HCT116 (cell line): ENCODE measurements around the gene NRP1. TPM values are rescaled to one million over a fixed set of nuclear protein-coding genes. Genes with fewer than 3 reads are reported as not detected.

Source experiments
- ATAC-seq: fragments of 200-7000 bp; cut with Tn5 transposase; 2 replicates; pipeline ENCODE4 v1.9.1; 2020; ENCODE audit warnings: mild to moderate bottlenecking, moderate library complexity
- BruUV-seq: library from RNA; stranded (reverse); fragments of 400-500 nt; replicated peaks from 2 replicates; lab custom pipeline; 2021; lab: Mats Ljungman, UMichigan
- CTCF ChIA-PET: fragments of 300-600 bp; sonication (Branson Sonifier 250); formaldehyde crosslinking; loops from one replicate; lab custom pipeline; 2021; ENCODE audit warnings: antibody characterized with exemption; lab: Charles Lee
- POLR2A ChIA-PET: fragments of 300-600, 350-600 bp; sonication (Branson Sonifier 250); formaldehyde crosslinking; loops from one replicate; lab custom pipeline; 2021; ENCODE audit warnings: antibody characterized with exemption; lab: Charles Lee
- RAD21 ChIA-PET, 2 experiments: fragments of 300-600 bp; sonication (Branson Sonifier 250); formaldehyde crosslinking; loops; one replicate each; lab custom pipeline; 2023; ENCODE audit warnings: low total read pairs in 2 of 2; ENCODE audit not compliant: uncharacterized antibody in 2 of 2, unreplicated experiment in 2 of 2, low non-redundant PET in 1 of 2; lab: Charles Lee
- DNase-seq: peaks from one replicate; pipeline ENCODE4 v3.0.0-alpha.2; 2010; ENCODE audit warnings: low read depth, low spot score
- H2AFZ ChIP-seq: fragments of 200-600 bp; shearing (Covaris generic), sonication (generic); 2 replicates; pipeline ENCODE4 v1.6.1; 2017; ENCODE audit warnings: low read depth, mixed run types, mixed read lengths, antibody characterized with exemption, low read length; ENCODE audit not compliant: poor library complexity, severe bottlenecking
- H3K27ac ChIP-seq: 2 replicates; pipeline ENCODE4 v1.5.1; 2012; ENCODE audit warnings: low read depth, low read length
- H3K27me3 ChIP-seq: fragments of 200-600 bp; sonication (generic); 2 replicates; pipeline ENCODE4 v1.6.1; 2016; ENCODE audit warnings: mixed run types, low read length, mixed read lengths; ENCODE audit not compliant: insufficient read depth
- H3K36me3 ChIP-seq, 2 experiments: fragments of 200-500 bp in 1 of 2; fragments of 200-600 bp in 1 of 2; sonication (Bioruptor generic) in 1 of 2; sonication (generic) in 1 of 2; 2 replicates each; pipeline versions ENCODE4 v1.5.1 to v1.6.1; 2014 to 2016; ENCODE audit warnings: low read length in 2 of 2, inconsistent platforms in 1 of 2, mixed read lengths in 1 of 2, mixed run types in 1 of 2; ENCODE audit not compliant: insufficient read depth in 2 of 2, control insufficient read depth in 1 of 2
- H3K4me1 ChIP-seq, 2 experiments: fragments of 200-600 bp in 1 of 2; sonication (generic) in 1 of 2; 2 replicates each; pipeline versions ENCODE4 v1.5.1 to v1.6.1; 2012 to 2017; ENCODE audit warnings: low read length in 2 of 2, inconsistent platforms in 1 of 2, mild to moderate bottlenecking in 1 of 2, mixed read lengths in 1 of 2, mixed run types in 1 of 2, moderate library complexity in 1 of 2; ENCODE audit not compliant: insufficient read depth in 2 of 2, control insufficient read depth in 1 of 2
- H3K4me2 ChIP-seq: fragments of 200-600 bp; sonication (generic); 2 replicates; pipeline ENCODE4 v1.6.1; 2017; ENCODE audit warnings: mixed run types, low read length, mixed read lengths
- H3K4me3 ChIP-seq, 2 experiments: fragments of 200-600 bp in 1 of 2; sonication (generic) in 1 of 2; replicated peaks in 1 of 2; 2 replicates each; pipeline ENCODE4 v1.5.1; 2011 to 2016; ENCODE audit warnings: low read length in 2 of 2, control low read depth in 1 of 2, low read depth in 1 of 2, mild to moderate bottlenecking in 1 of 2, mixed read lengths in 1 of 2, mixed run types in 1 of 2
- H3K79me2 ChIP-seq: fragments of 200-600 bp; sonication (generic); 2 replicates; pipeline ENCODE4 v1.6.1; 2017; ENCODE audit warnings: mild to moderate bottlenecking, mixed run types, low read length, moderate library complexity, mixed read lengths; ENCODE audit not compliant: insufficient read depth
- H3K9ac ChIP-seq: fragments of 200-600 bp; sonication (generic); 2 replicates; pipeline ENCODE4 v1.6.1; 2016; ENCODE audit warnings: low read length, mixed read lengths
- H3K9me2 ChIP-seq: fragments of 200-600 bp; sonication (generic), shearing (Covaris generic); 2 replicates; pipeline ENCODE4 v1.6.1; 2017; ENCODE audit warnings: mixed run types, mild to moderate bottlenecking, moderate library complexity; ENCODE audit not compliant: insufficient read depth
- H3K9me3 ChIP-seq, 2 experiments: fragments of 200-500 bp in 1 of 2; fragments of 200-600 bp in 1 of 2; sonication (Bioruptor generic) in 1 of 2; sonication (generic) in 1 of 2; 2 replicates each; pipeline ENCODE4 v1.6.1; 2014 to 2017; ENCODE audit warnings: low read length in 2 of 2, mixed read lengths in 2 of 2, inconsistent platforms in 1 of 2, low read depth in 1 of 2, mild to moderate bottlenecking in 1 of 2, mixed run types in 1 of 2, moderate library complexity in 1 of 2; ENCODE audit not compliant: control insufficient read depth in 1 of 2, insufficient read depth in 1 of 2
- H4K20me1 ChIP-seq: fragments of 200-600 bp; sonication (generic), shearing (Covaris generic); 2 replicates; pipeline ENCODE4 v1.6.1; 2017; ENCODE audit warnings: mixed run types, mild to moderate bottlenecking, moderate library complexity; ENCODE audit not compliant: insufficient read depth
- EGR1 ChIP-seq: IDR thresholded peaks from 2 replicates; pipeline ENCODE4 v1.6.1; 2012; ENCODE audit warnings: low read depth
- JUND ChIP-seq: IDR thresholded peaks from 2 replicates; pipeline ENCODE4 v1.6.1; 2012
- POLR2A ChIP-seq: IDR thresholded peaks from 2 replicates; pipeline ENCODE4 v1.7.0; 2011; ENCODE audit warnings: borderline replicate concordance; ENCODE audit not compliant: insufficient read depth, insufficient read length; ENCODE audit errors: extremely low read depth
- POLR2AphosphoS5 ChIP-seq: IDR thresholded peaks from 2 replicates; pipeline ENCODE4 v1.6.1; 2011; ENCODE audit warnings: mild to moderate bottlenecking, low read depth, low read length, moderate library complexity
- RAD21 ChIP-seq: IDR thresholded peaks from 2 replicates; pipeline ENCODE4 v1.6.1; 2012; ENCODE audit warnings: low read depth, mild to moderate bottlenecking
- REST ChIP-seq: IDR thresholded peaks from 2 replicates; pipeline ENCODE4 v1.6.1; 2012; ENCODE audit warnings: low read depth
- SIN3A ChIP-seq: IDR thresholded peaks from 2 replicates; pipeline ENCODE4 v1.6.1; 2012; ENCODE audit warnings: low read depth
- SP1 ChIP-seq: IDR thresholded peaks from 2 replicates; pipeline ENCODE4 v1.6.1; 2012; ENCODE audit warnings: low read depth
- SRF ChIP-seq: IDR thresholded peaks from 2 replicates; pipeline ENCODE4 v1.6.1; 2012; ENCODE audit warnings: low read depth
- TCF7L2 ChIP-seq: IDR thresholded peaks from 2 replicates; pipeline ENCODE4 v1.7.0; 2011; ENCODE audit warnings: borderline replicate concordance, inconsistent platforms; ENCODE audit not compliant: insufficient read depth, insufficient read length; ENCODE audit errors: extremely low read depth
- YY1 ChIP-seq: IDR thresholded peaks from 2 replicates; pipeline ENCODE4 v1.6.1; 2011; ENCODE audit warnings: low read length, low read depth, moderate library complexity, mild to moderate bottlenecking; ENCODE audit not compliant: insufficient replicate concordance; ENCODE audit errors: extremely low read depth
- ZBTB33 ChIP-seq: IDR thresholded peaks from 2 replicates; pipeline ENCODE4 v1.6.1; 2011; ENCODE audit warnings: mild to moderate bottlenecking, low read length, moderate library complexity; ENCODE audit not compliant: insufficient replicate concordance; ENCODE audit errors: extremely low read depth
- ZFX ChIP-seq: fragments of 450-650 bp; IDR thresholded peaks from 2 replicates; pipeline ENCODE4 v1.6.1; 2017
- ZNF274 ChIP-seq: fragments of 200-500 bp; sonication (Bioruptor generic); IDR thresholded peaks from 2 replicates; pipeline ENCODE4 v1.6.1; 2014; ENCODE audit warnings: mild to moderate bottlenecking, low read depth, low read length, inconsistent platforms
- intact Hi-C: fragments of 100-400 bp; cut with micrococcal nuclease; formaldehyde crosslinking; loops from 2 replicates; pipeline ENCODE4 v1.10.0; 2022
- total RNA-seq: library from RNA; stranded (reverse); gene quantifications from one replicate; pipeline ENCODE4 v1.2.1, GENCODE V29; 2021; ENCODE audit not compliant: unreplicated experiment

The NRP1 gene
- total RNA-seq, 1 experiment from 2014 or later: 3.8 TPM

GRCh38 chr10:33358016-33358415 lies 23.5 kb upstream of the NRP1 start:
- ATAC-seq: no peak
- Histone ChIP-seq H3K9me3 (no peaks in the 10 kb centered on the region), H3K4me2 (no peak overlapping the region), H3K36me3 (no peaks in the 10 kb centered on the region), H3K79me2 (no peaks in the 10 kb centered on the region), H3K9ac (no peak overlapping the region), H2AFZ (no peak overlapping the region), H4K20me1 (no peaks in the 10 kb centered on the region), H3K4me3 (no peak overlapping the region), H3K9me2 (no peaks in the 10 kb centered on the region; the same call in 1 of the 2 replicates), H3K27me3 (no peaks in the 10 kb centered on the region), H3K4me1 (peaks cover 0 to 6% of the 10 kb centered on the region in 2 experiments; a peak in 2 of 4 replicates), H3K27ac (no peak overlapping the region)
- TF ChIP-seq YY1: no peak
- BruUV-seq: no TSS peak
- no peak for DNase-seq
- RAD21 ChIA-PET: no interaction called here
- intact Hi-C loops: no loop called here
- POLR2A ChIA-PET: no interaction called here
- CTCF ChIA-PET: no interaction called here

- Histone ChIP-seq H3K9ac (no peak overlapping the region), H3K9me3 (no peaks in the 10 kb centered on the region), H2AFZ (no peak overlapping the region), H4K20me1 (no peaks in the 10 kb centered on the region), H3K27ac (no peak overlapping the region), H3K4me1 (peaks cover 0 to 9% of the 10 kb centered on the region in 2 experiments; a peak in 2 of 4 replicates), H3K4me3 (no peak overlapping the region), H3K79me2 (no peaks in the 10 kb centered on the region), H3K36me3 (no peaks in the 10 kb centered on the region), H3K27me3 (no peaks in the 10 kb centered on the region), H3K9me2 (no peaks in the 10 kb centered on the region; the same call in 1 of the 2 replicates), H3K4me2 (no peak overlapping the region)
- CTCF ChIA-PET: no interaction called here
- intact Hi-C loops: no loop called here
- TF ChIP-seq POLR2AphosphoS5: no peak
- no peak for TF ChIP-seq RAD21
- TF ChIP-seq REST: no peak
- no peak for TF ChIP-seq JUND
- TF ChIP-seq TCF7L2: no peak
- TF ChIP-seq SP1: no peak
- no peak for TF ChIP-seq SIN3A
- TF ChIP-seq ZBTB33: no peak
- TF ChIP-seq ZNF274: no peak
- no peak for TF ChIP-seq POLR2A
- TF ChIP-seq YY1: no peak
- TF ChIP-seq SRF: no peak
- TF ChIP-seq ZFX: no peak
- no peak for TF ChIP-seq EGR1
- ATAC-seq (no peak), DNase-seq (no peak)
- RAD21 ChIA-PET: no interaction called here
- POLR2A ChIA-PET: no interaction called here
- BruUV-seq: no TSS peak
These were observed 20.8 kb upstream of the NRP1 start for GRCh38 chr10:33355274-33355673.
